ENCODE results near the gene GPNMB. TPM values are rescaled to one million over a fixed set of nuclear protein-coding genes. Genes with fewer than 3 reads are reported as not detected.

The GPNMB gene
- total RNA-seq, 1 experiment from 2014 or later, result 1.2 TPM

GRCh38 chr7:23232966-23233365 is 13.6 kb upstream of the GPNMB start:
- Mint-ChIP-seq H3K4me1 (ENCODE audit: low read depth, unreplicated experiment) (no peaks in the 10 kb centered on the region), H3K9me3 (ENCODE audit: unreplicated experiment) (no peaks in the 10 kb centered on the region), H3K27me3 (ENCODE audit: insufficient read depth, unreplicated experiment) (peaks cover 2% of the 10 kb centered on the region), H3K27ac (ENCODE audit: unreplicated experiment) (no peak overlapping the region), H3K36me3 (ENCODE audit: insufficient read depth, unreplicated experiment) (no peaks in the 10 kb centered on the region), H3K4me3 (ENCODE audit: unreplicated experiment) (no peak overlapping the region)
- Histone ChIP-seq H3K36me3 (ENCODE audit: control insufficient read depth, insufficient read depth, low read length) (no peaks in the 10 kb centered on the region), H3K9me3 (no peaks in the 10 kb centered on the region), H3K4me1 (no peaks in the 10 kb centered on the region), H3K4me3 (ENCODE audit: low read depth, low read length) (no peak overlapping the region), H3K27me3 (replicated peaks; ENCODE audit: control insufficient read depth, insufficient read depth, low read length) (no peaks in the 10 kb centered on the region)
- ChIA-PET POLR2A (no interaction called here), CTCF (no interaction called here)
- BruUV-seq (replicated peaks), result no TSS peak
- DNase-seq, result no peak
- TF ChIP-seq, protein P1, sequence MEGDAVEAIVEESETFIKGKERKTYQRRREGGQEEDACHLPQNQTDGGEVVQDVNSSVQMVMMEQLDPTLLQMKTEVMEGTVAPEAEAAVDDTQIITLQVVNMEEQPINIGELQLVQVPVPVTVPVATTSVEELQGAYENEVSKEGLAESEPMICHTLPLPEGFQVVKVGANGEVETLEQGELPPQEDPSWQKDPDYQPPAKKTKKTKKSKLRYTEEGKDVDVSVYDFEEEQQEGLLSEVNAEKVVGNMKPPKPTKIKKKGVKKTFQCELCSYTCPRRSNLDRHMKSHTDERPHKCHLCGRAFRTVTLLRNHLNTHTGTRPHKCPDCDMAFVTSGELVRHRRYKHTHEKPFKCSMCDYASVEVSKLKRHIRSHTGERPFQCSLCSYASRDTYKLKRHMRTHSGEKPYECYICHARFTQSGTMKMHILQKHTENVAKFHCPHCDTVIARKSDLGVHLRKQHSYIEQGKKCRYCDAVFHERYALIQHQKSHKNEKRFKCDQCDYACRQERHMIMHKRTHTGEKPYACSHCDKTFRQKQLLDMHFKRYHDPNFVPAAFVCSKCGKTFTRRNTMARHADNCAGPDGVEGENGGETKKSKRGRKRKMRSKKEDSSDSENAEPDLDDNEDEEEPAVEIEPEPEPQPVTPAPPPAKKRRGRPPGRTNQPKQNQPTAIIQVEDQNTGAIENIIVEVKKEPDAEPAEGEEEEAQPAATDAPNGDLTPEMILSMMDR (IDR thresholded peaks at IDR 0.05; ENCODE audit: insufficient read depth in 1 of 2, low read depth in 1 of 2, low read length in 1 of 2, severe bottlenecking in 1 of 2, unreplicated experiment in 1 of 2), result no peak
- intact Hi-C loops (cut with micrococcal nuclease; ENCODE audit: unreplicated experiment), result no loop called here

DNA sequence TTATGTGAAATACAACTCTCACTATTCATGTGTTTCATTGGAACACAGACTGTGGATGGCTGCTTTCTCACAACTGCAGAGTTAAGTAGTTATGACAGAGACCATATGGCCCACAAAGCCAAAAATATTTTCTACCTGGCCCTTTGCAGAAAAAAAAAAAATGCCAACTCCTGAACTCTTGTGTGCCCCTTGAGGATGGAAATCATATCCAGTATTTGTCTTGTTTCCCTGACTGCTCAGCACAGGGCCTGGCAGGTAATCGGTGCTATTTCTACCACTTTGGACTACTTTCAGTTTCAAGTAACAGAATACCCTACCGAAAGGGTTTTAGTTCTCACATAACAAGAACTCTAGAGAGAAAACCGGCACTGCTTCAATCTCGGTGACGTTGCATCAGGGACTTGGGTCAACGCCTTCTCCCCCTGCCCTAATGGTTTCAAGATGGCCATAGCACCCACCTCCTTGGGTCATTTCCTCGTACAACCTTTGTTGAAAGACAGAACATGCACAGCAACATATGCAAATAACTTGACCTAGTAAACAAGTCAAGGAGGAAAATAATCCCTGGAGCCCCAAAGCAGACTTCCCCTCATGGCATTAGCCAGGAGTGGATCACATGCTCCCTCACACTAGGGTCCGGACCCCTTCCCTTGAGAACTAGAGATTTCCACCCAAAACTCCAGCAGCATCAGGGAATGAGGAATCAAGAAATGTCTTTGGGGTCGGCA is 11.8 kb upstream of the GPNMB start:
- BruUV-seq (replicated peaks), result no TSS peak
- H3K27me3 Mint-ChIP-seq (ENCODE audit: insufficient read depth, unreplicated experiment), result peaks cover 2% of the 10 kb centered on the region
- TF ChIP-seq, protein P1 (IDR thresholded peaks at IDR 0.05; ENCODE audit: insufficient read depth in 1 of 2, low read depth in 1 of 2, low read length in 1 of 2, severe bottlenecking in 1 of 2, unreplicated experiment in 1 of 2), result no peak
- ChIA-PET CTCF (no interaction called here), POLR2A (no interaction called here)
- no peak for DNase-seq
- intact Hi-C loops (cut with micrococcal nuclease; ENCODE audit: unreplicated experiment), result no loop called here
- no peak overlapping the region for H3K4me3 ChIP-seq (ENCODE audit: low read depth, low read length)
- H3K27me3 ChIP-seq (replicated peaks; ENCODE audit: control insufficient read depth, insufficient read depth, low read length), result no peaks in the 10 kb centered on the region
- H3K4me1 Mint-ChIP-seq (ENCODE audit: low read depth, unreplicated experiment), result no peaks in the 10 kb centered on the region
- no peaks in the 10 kb centered on the region for H3K9me3 Mint-ChIP-seq (ENCODE audit: unreplicated experiment)
- no peaks in the 10 kb centered on the region for H3K4me1 ChIP-seq
- H3K36me3 ChIP-seq (ENCODE audit: control insufficient read depth, insufficient read depth, low read length), result no peaks in the 10 kb centered on the region
- H3K9me3 ChIP-seq, result no peaks in the 10 kb centered on the region
- no peaks in the 10 kb centered on the region for H3K36me3 Mint-ChIP-seq (ENCODE audit: insufficient read depth, unreplicated experiment)
- H3K4me3 Mint-ChIP-seq (ENCODE audit: unreplicated experiment), result no peak overlapping the region
- H3K27ac Mint-ChIP-seq (ENCODE audit: unreplicated experiment), result no peak overlapping the region

- Histone ChIP-seq H3K4me1 (no peaks in the 10 kb centered on the region), H3K36me3 (ENCODE audit: control insufficient read depth, insufficient read depth, low read length) (no peaks in the 10 kb centered on the region), H3K27me3 (replicated peaks; ENCODE audit: control insufficient read depth, insufficient read depth, low read length) (no peaks in the 10 kb centered on the region), H3K4me3 (ENCODE audit: low read depth, low read length) (no peak overlapping the region), H3K9me3 (no peaks in the 10 kb centered on the region)
- H3K27me3 Mint-ChIP-seq (ENCODE audit: insufficient read depth, unreplicated experiment), result peaks cover 2% of the 10 kb centered on the region
- H3K27ac Mint-ChIP-seq (ENCODE audit: unreplicated experiment), result no peak overlapping the region
- POLR2A ChIA-PET, result no interaction called here
- no peaks in the 10 kb centered on the region for H3K36me3 Mint-ChIP-seq (ENCODE audit: insufficient read depth, unreplicated experiment)
- TF ChIP-seq, protein P1 (IDR thresholded peaks at IDR 0.05; ENCODE audit: insufficient read depth in 1 of 2, low read depth in 1 of 2, low read length in 1 of 2, severe bottlenecking in 1 of 2, unreplicated experiment in 1 of 2), result no peak
- intact Hi-C loops (cut with micrococcal nuclease; ENCODE audit: unreplicated experiment), result no loop called here
- H3K4me1 Mint-ChIP-seq (ENCODE audit: low read depth, unreplicated experiment), result no peaks in the 10 kb centered on the region
- BruUV-seq (replicated peaks), result no TSS peak
- no peaks in the 10 kb centered on the region for H3K9me3 Mint-ChIP-seq (ENCODE audit: unreplicated experiment)
- DNase-seq, result no peak
- no peak overlapping the region for H3K4me3 Mint-ChIP-seq (ENCODE audit: unreplicated experiment)
- CTCF ChIA-PET, result no interaction called here
These were observed 10.8 kb upstream of the GPNMB start for GRCh38 chr7:23235813-23236221.
